Ishikawa (cell line): Measurements from ENCODE around the gene CBLC.

Experiments used
- CEBPB ChIP-seq: IDR thresholded peaks from 2 replicates; pipeline ENCODE4 v1.6.1; 2012
- CREB1 ChIP-seq: IDR thresholded peaks from 2 replicates; pipeline ENCODE4 v1.6.1; 2012; ENCODE audit warnings: low read depth
- EGR1 ChIP-seq: IDR thresholded peaks from 2 replicates; pipeline ENCODE4 v1.6.1; 2012
- EP300 ChIP-seq: IDR thresholded peaks from 2 replicates; pipeline ENCODE4 v1.6.1; 2012; ENCODE audit warnings: borderline replicate concordance
- FOXM1 ChIP-seq: IDR thresholded peaks from 2 replicates; pipeline ENCODE4 v1.6.1; 2012; ENCODE audit warnings: low read depth, borderline replicate concordance
- MAX ChIP-seq: IDR thresholded peaks from 2 replicates; pipeline ENCODE4 v1.6.1; 2012
- NFIC ChIP-seq: IDR thresholded peaks from 2 replicates; pipeline ENCODE4 v1.6.1; 2012
- RAD21 ChIP-seq: IDR thresholded peaks from 2 replicates; pipeline ENCODE4 v1.6.1; 2012; ENCODE audit warnings: low read depth
- REST ChIP-seq: IDR thresholded peaks from 2 replicates; pipeline ENCODE4 v1.6.1; 2012; ENCODE audit warnings: low read depth, mild to moderate bottlenecking
- TAF1 ChIP-seq: IDR thresholded peaks from 2 replicates; pipeline ENCODE4 v1.6.1; 2012; ENCODE audit warnings: low read depth, mild to moderate bottlenecking
- TCF12 ChIP-seq: IDR thresholded peaks from 2 replicates; pipeline ENCODE4 v1.6.1; 2012; ENCODE audit warnings: low read depth
- TEAD4 ChIP-seq: IDR thresholded peaks from 2 replicates; pipeline ENCODE4 v1.6.1; 2012
- USF1 ChIP-seq: IDR thresholded peaks from 2 replicates; pipeline ENCODE4 v1.6.1; 2012
- YY1 ChIP-seq: IDR thresholded peaks from 2 replicates; pipeline ENCODE4 v1.6.1; 2012; ENCODE audit warnings: low read depth
- ZBTB7A ChIP-seq: IDR thresholded peaks from 2 replicates; pipeline ENCODE4 v1.6.1; 2012; ENCODE audit warnings: low read depth

CBLC gene

DNA sequence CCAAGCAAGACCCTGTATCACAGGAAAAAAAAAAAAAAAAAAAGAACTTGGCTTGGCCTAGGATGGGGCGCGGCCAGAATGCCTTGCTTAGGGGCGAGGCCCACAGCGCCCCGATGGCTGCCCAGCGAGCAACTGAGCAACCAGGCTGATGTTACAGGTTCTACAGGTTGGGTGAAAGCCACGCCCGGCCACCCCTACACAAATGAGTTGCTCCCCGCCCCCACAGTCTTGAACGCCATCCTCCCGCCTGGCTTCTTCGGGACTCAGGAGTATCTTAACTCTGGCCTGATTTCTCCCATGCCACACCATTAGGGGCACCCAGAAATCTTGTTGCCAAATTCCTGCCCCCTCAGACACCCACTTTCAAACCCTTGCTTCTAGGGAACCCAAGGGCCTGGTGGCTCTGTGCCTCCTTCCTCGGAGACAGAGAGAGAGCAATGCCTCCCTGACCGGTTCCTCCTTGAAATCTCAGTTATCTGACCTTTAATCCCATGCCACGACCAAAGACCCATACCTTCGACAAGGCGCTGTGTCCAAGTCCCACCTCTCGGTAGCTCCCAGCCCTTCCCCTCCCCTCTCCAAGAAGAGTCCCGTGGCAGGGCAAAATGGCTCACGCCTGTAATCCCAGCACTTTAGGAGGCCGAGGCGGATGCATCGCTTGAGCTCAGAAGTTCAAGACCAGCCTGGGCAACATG, 1.1 kb upstream of the CBLC start:
- no peak for TF ChIP-seq REST
- TF ChIP-seq ZBTB7A: peak; percentile 67
- peak; percentile 88 for TF ChIP-seq NFIC
- peak; percentile 60; the same call in 1 of the 2 replicates for TF ChIP-seq TAF1
- peak; percentile 22; the same call in 1 of the 2 replicates for TF ChIP-seq RAD21
- peak; percentile 86 for TF ChIP-seq TCF12
- peak; percentile 72 for TF ChIP-seq TEAD4
- TF ChIP-seq USF1: peak; percentile 34; the same call in 1 of the 2 replicates
- peak; percentile 85 for TF ChIP-seq EP300
- TF ChIP-seq CREB1: no peak
- peak; percentile 67 for TF ChIP-seq YY1
- TF ChIP-seq EGR1: peak; percentile 84
- 0 out of 2 replicates have a peak, but pooled peaks have one; percentile 40 for TF ChIP-seq CEBPB
- peak; percentile 80 for TF ChIP-seq MAX
- peak; percentile 66 for TF ChIP-seq FOXM1

- TF ChIP-seq CEBPB: no peak
- no peak for TF ChIP-seq RAD21
- TF ChIP-seq TEAD4: no peak
These were observed 1.5 kb downstream of the CBLC start for GRCh38 chr19:44779150-44779549.

- TF ChIP-seq TAF1: no peak
- no peak for TF ChIP-seq ZBTB7A
- no peak for TF ChIP-seq REST
- no peak for TF ChIP-seq TEAD4
- TF ChIP-seq YY1: no peak
- no peak for TF ChIP-seq CREB1
- no peak for TF ChIP-seq CEBPB
- TF ChIP-seq TCF12: no peak
These were observed 5.0 kb downstream of the CBLC start for GRCh38 chr19:44782729-44783128.

- TF ChIP-seq RAD21 (no peak), CEBPB (no peak), TAF1 (no peak), YY1 (no peak), TEAD4 (no peak), REST (no peak), TCF12 (no peak), EGR1 (no peak), MAX (no peak), USF1 (no peak), NFIC (no peak), CREB1 (no peak), ZBTB7A (no peak), FOXM1 (no peak)
These were observed 5.9 kb downstream of the CBLC start for GRCh38 chr19:44783545-44783944.

GRCh38 chr19:44785271-44785670, 7.6 kb downstream of the CBLC start:
- TF ChIP-seq MAX (no peak), CEBPB (no peak), NFIC (no peak), TCF12 (no peak), ZBTB7A (no peak), USF1 (no peak), CREB1 (no peak), FOXM1 (no peak)
